Caco-2 (cell line): Measurements from ENCODE around the gene FBLIM1. TPM values are rescaled to one million over a fixed set of nuclear protein-coding genes. Genes with fewer than 3 reads are reported as not detected.
A peak's percentile ranks its signal among the peaks of the same experiment; 100 is the strongest.

Experiments used
- BruUV-seq: library from RNA; stranded (reverse); fragments of 400-500 nt; replicated peaks from 2 replicates; lab custom pipeline; 2021; lab: Mats Ljungman, UMichigan
- CTCF ChIA-PET: fragments of 300-600 bp; sonication (Branson Sonifier 250); formaldehyde crosslinking; loops from one replicate; lab custom pipeline; 2022; ENCODE audit warnings: antibody characterized with exemption; lab: Charles Lee
- POLR2A ChIA-PET: fragments of 300-600 bp; sonication (Branson Sonifier 250); formaldehyde crosslinking; loops from one replicate; lab custom pipeline; 2022; ENCODE audit warnings: antibody characterized with exemption; lab: Charles Lee
- DNase-seq, 2 experiments: peaks; one replicate each; pipeline versions ENCODE4 v3.0.0 to v3.0.0-alpha.2; 2020 to 2022
- H3K27me3 ChIP-seq: replicated peaks from 2 replicates; pipeline ENCODE4 v1.6.0; 2011; ENCODE audit warnings: low read length; ENCODE audit not compliant: control insufficient read depth, insufficient read depth
- H3K36me3 ChIP-seq: 2 replicates; pipeline ENCODE4 v1.5.1; 2011; ENCODE audit warnings: low read length; ENCODE audit not compliant: control insufficient read depth, insufficient read depth
- H3K4me1 ChIP-seq: fragments of 250-450 bp; sonication (Bioruptor Pico); 2 replicates; pipeline ENCODE4 v1.5.1; 2020; ENCODE audit warnings: mild to moderate bottlenecking
- H3K4me3 ChIP-seq: 2 replicates; pipeline ENCODE4 v1.5.1; 2011; ENCODE audit warnings: low read depth, mild to moderate bottlenecking, control low read depth, low read length
- H3K9me3 ChIP-seq: fragments of 250-450 bp; sonication (Bioruptor Pico); 2 replicates; pipeline ENCODE4 v1.5.1; 2020; ENCODE audit warnings: mild to moderate bottlenecking, moderate library complexity
- H3K27ac Mint-ChIP-seq: one replicate; pipeline ENCODE4 v1.8.0; 2022; ENCODE audit warnings: mixed read lengths; ENCODE audit not compliant: unreplicated experiment
- H3K27me3 Mint-ChIP-seq: one replicate; pipeline ENCODE4 v1.8.0; 2022; ENCODE audit warnings: mixed read lengths; ENCODE audit not compliant: insufficient read depth, unreplicated experiment
- H3K36me3 Mint-ChIP-seq: one replicate; pipeline ENCODE4 v1.8.0; 2022; ENCODE audit warnings: mild to moderate bottlenecking, mixed read lengths; ENCODE audit not compliant: insufficient read depth, unreplicated experiment
- H3K4me1 Mint-ChIP-seq: one replicate; pipeline ENCODE4 v1.8.0; 2022; ENCODE audit warnings: low read depth, mixed read lengths; ENCODE audit not compliant: unreplicated experiment
- H3K4me3 Mint-ChIP-seq: one replicate; pipeline ENCODE4 v1.8.0; 2022; ENCODE audit warnings: mild to moderate bottlenecking, moderate library complexity, mixed read lengths; ENCODE audit not compliant: unreplicated experiment
- H3K9me3 Mint-ChIP-seq: one replicate; pipeline ENCODE4 v1.8.0; 2022; ENCODE audit warnings: mixed read lengths; ENCODE audit not compliant: unreplicated experiment
- CTCF ChIP-seq, 2 experiments: fragments of 200-600 bp in 1 of 2; IDR thresholded peaks; 1 replicate in 1 of 2; 2 replicates in 1 of 2; pipeline versions ENCODE4 v1.5.1 to v1.8.0; 2011 to 2022; ENCODE audit warnings: antibody characterized with exemption in 1 of 2, control low read depth in 1 of 2, inconsistent platforms in 1 of 2, low read depth in 1 of 2, low read length in 1 of 2, mild to moderate bottlenecking in 1 of 2, moderate library complexity in 1 of 2; ENCODE audit not compliant: insufficient read depth in 1 of 2, severe bottlenecking in 1 of 2, unreplicated experiment in 1 of 2
- intact Hi-C: fragments of 100-400 bp; cut with micrococcal nuclease; formaldehyde crosslinking; loops from one replicate; pipeline ENCODE4 v1.10.0; 2022; ENCODE audit not compliant: unreplicated experiment
- total RNA-seq: library from RNA; stranded (reverse); gene quantifications from 2 replicates; pipeline ENCODE4 v1.2.3, GENCODE V29; 2022

Gene FBLIM1
- total RNA-seq, 1 experiment from 2014 or later, result 5.5 TPM

GRCh38 chr1:15796086-15796462 lies 37.5 kb downstream of the FBLIM1 start:
- no peak for TF ChIP-seq CTCF (IDR thresholded peaks at IDR 0.05; ENCODE audit: insufficient read depth in 1 of 2, low read depth in 1 of 2, low read length in 1 of 2, severe bottlenecking in 1 of 2, unreplicated experiment in 1 of 2)
- no peak overlapping the region for H3K4me3 ChIP-seq
- peak overlapping the region; percentile 92 for H3K27ac Mint-ChIP-seq
- H3K9me3 ChIP-seq, result no peaks in the 10 kb centered on the region
- no peak overlapping the region for H3K4me3 Mint-ChIP-seq
- H3K36me3 Mint-ChIP-seq, result peaks cover 34% of the 10 kb centered on the region
- CTCF ChIA-PET, result no interaction called here
- H3K9me3 Mint-ChIP-seq, result no peaks in the 10 kb centered on the region
- BruUV-seq, result no TSS peak
- POLR2A ChIA-PET, result interaction anchor here (0.7 to 1.7 kb wide), 3 partner anchors 38 to 51 kb away, joined by 3 to 10 read pairs (median 4); partner anchors contain the start of gene SPEN
- DNase-seq, result no peak
- no peaks in the 10 kb centered on the region for H3K36me3 ChIP-seq
- H3K27me3 ChIP-seq, result no peaks in the 10 kb centered on the region
- intact Hi-C loops, result no loop called here
- H3K27me3 Mint-ChIP-seq, result no peaks in the 10 kb centered on the region
- H3K4me1 Mint-ChIP-seq, result peaks cover 50% of the 10 kb centered on the region
- H3K4me1 ChIP-seq, result peaks cover 78% of the 10 kb centered on the region

DNA sequence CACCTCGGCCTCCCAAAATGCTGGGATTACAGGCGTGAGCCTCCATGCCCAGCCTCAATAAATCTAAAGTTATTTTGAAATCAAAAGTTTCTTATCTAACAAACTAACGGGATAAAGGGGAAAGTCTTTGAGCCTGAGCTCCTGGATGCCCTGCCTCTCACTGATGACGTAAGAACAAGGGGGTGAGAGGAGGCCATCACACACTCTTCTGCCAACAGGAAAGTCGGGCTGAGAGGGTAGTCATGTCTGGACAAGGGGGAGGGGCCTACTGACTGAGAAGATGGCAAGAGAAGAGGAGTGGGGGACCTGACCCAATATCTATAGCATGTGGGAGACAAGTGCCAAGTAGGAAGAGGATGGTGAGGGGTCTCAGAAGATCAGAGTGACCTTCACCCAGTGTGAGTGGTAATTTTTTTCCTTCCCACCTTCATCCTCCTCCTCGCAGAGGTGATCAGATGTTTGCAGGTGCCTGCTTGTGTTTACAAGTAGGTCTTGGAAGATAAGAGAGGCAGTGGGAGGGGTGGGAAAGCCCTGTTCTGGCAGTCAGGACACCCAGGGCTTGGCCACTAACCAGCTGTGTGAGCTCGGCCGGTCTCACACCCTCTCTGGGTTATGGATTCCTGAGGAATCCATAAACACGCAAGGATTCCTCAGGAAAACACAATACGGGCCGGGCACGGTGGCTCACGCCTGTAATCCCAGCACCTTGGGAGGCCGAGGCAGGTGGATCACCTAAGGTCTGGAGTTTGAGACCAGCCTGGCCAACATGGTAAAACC lies 39.2 kb downstream of the FBLIM1 start:
- Histone ChIP-seq H3K36me3 (no peaks in the 10 kb centered on the region), H3K9me3 (no peaks in the 10 kb centered on the region), H3K4me1 (peaks cover 81% of the 10 kb centered on the region), H3K27me3 (no peaks in the 10 kb centered on the region), H3K4me3 (no peak overlapping the region)
- H3K4me3 Mint-ChIP-seq, result peak overlapping the region; percentile 46
- no peak for TF ChIP-seq CTCF (IDR thresholded peaks at IDR 0.05; ENCODE audit: insufficient read depth in 1 of 2, low read depth in 1 of 2, low read length in 1 of 2, severe bottlenecking in 1 of 2, unreplicated experiment in 1 of 2)
- no peaks in the 10 kb centered on the region for H3K27me3 Mint-ChIP-seq
- no peaks in the 10 kb centered on the region for H3K9me3 Mint-ChIP-seq
- DNase-seq, result peak in 1 of 2 experiments; percentile 44
- ChIA-PET CTCF (no interaction called here), POLR2A (interaction anchor here (0.5 kb wide), 1 partner anchor 37 kb away, joined by 3 read pairs; no protein-coding TSS in a partner anchor)
- H3K36me3 Mint-ChIP-seq, result peaks cover 28% of the 10 kb centered on the region
- peak overlapping the region; percentile 92 for H3K27ac Mint-ChIP-seq
- H3K4me1 Mint-ChIP-seq, result peaks cover 52% of the 10 kb centered on the region
- intact Hi-C loops, result no loop called here
- BruUV-seq, result no TSS peak

DNA sequence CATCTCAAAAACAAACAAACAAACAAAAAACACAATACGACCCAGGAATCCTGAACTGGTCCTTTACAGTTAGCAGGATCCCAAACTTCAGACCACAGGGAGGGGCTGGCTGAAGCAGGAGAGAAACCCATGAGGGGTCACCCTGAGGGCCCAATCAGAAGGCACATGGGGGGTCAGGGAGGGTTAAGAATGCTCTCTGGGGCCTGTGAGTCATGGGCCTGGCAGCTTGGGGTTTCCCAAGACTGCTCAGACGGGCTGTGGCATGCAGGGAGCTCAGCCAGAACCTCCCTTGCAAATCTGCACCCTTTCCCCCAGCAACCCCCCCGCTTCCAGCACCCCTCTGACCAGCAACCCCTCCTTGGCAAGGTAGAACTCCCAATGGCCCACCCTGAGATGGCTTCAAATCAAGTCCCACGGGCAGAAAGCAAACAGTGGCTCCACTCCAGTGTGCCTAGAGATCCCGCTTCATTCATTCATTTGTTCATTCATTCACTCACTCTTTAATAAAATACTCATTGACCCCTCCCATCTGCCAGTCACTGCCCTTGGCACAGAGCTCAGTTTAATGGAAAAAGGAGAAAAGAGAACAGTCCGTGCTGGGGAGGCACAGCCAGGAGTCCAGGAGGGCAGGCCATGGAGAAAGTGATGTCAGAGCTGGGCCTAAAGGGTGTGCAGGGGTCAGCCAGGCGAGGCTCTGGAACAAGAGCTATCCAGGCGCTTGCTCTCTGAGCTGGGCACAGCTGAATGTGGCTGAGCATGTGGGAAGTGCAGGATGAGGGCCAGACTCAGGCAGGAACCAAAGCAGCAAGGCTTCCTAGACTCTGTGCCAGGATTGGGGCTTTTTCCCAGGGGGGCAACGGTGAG lies 40.6 kb downstream of the FBLIM1 start:
- TF ChIP-seq CTCF (IDR thresholded peaks at IDR 0.05; ENCODE audit: insufficient read depth in 1 of 2, low read depth in 1 of 2, low read length in 1 of 2, severe bottlenecking in 1 of 2, unreplicated experiment in 1 of 2), result no peak
- intact Hi-C loops, result no loop called here
- H3K36me3 Mint-ChIP-seq, result peaks cover 28% of the 10 kb centered on the region
- POLR2A ChIA-PET, result interaction anchor here (0.6 to 1.5 kb wide), 2 partner anchors 50 to 342 kb away, joined by 3 to 6 read pairs; no protein-coding TSS in a partner anchor
- peak overlapping the region; percentile 39 for H3K4me3 ChIP-seq
- H3K9me3 Mint-ChIP-seq, result no peaks in the 10 kb centered on the region
- peaks cover 67% of the 10 kb centered on the region for H3K4me1 ChIP-seq
- no peaks in the 10 kb centered on the region for H3K36me3 ChIP-seq
- no peaks in the 10 kb centered on the region for H3K9me3 ChIP-seq
- peak; percentile 81 to 89 for DNase-seq
- TSS peak; percentile 51 for BruUV-seq
- H3K27me3 Mint-ChIP-seq, result no peaks in the 10 kb centered on the region
- CTCF ChIA-PET, result interaction anchor here (0.6 kb wide), 1 partner anchor 855 kb away, joined by 3 read pairs; no protein-coding TSS in a partner anchor
- H3K4me1 Mint-ChIP-seq, result peaks cover 60% of the 10 kb centered on the region
- H3K27me3 ChIP-seq, result no peaks in the 10 kb centered on the region
- H3K4me3 Mint-ChIP-seq, result peak overlapping the region; percentile 64
- H3K27ac Mint-ChIP-seq, result peak overlapping the region; percentile 95
